GM18868 (cell line): ENCODE data around the gene SLC30A10.
A peak's percentile ranks its signal among the peaks of the same experiment; 100 is the strongest.
"Not testable (repeated sequence)": the region's sequence is repeated elsewhere in the genome, so short reads cannot be mapped to it uniquely, and the experiment has no call there.

Experiments used
- ATAC-seq: cut with Tn5 transposase; IDR thresholded peaks from one replicate; pipeline ENCODE4 v1.9.1; 2021; ENCODE audit warnings: mild to moderate bottlenecking, moderate library complexity; ENCODE audit not compliant: unreplicated experiment

Gene SLC30A10

DNA sequence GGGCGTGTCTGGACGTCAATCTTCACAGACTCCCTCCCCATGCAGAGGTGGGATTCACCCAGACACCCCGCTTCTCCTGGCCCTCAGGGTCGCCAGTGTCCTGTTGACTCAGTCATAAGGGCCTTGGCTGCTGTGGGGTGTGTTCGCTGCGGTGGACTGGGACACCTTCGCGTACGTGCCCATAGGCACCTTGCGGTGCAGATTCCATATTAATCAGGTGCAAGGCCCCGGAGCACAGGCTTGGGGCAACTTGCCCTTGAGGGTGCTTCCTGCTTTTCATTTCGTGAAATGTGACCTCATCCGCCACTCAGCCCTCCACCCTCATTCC lies 398 bp upstream of the SLC30A10 start:
- ATAC-seq: no peak

DNA sequence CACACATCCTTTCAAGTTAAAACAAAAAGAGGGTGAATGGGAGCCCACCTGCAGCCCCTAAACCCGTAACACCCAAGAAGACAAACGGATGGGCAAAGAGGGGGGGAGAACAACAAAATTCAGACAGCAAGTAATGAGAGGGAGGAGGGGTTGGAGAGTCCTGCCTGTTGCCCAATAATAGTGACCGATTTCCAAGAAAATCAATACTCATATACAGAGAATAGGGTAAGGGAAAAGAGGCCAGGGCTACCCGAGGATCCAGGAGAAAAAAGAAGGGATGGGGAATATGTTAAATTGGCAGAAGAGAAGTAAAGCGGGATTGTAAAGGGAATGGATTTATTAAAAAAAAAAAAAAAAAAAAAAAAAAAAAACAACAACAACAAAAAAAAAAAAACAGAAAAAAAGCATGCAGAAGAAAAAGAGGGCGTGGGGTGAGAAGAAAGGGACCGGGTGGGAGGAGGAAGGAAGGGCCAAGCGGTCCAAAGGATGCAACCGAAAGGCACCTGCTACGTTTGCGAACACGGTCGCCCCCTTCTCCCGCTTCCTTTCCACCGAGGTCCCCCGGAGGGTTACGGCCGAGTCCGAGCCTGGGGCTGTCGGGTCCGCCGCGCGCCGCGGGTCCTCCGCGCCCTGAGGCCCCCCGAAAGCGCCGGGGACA lies 930 bp downstream of the SLC30A10 start:
- ATAC-seq: peak; percentile 20

DNA sequence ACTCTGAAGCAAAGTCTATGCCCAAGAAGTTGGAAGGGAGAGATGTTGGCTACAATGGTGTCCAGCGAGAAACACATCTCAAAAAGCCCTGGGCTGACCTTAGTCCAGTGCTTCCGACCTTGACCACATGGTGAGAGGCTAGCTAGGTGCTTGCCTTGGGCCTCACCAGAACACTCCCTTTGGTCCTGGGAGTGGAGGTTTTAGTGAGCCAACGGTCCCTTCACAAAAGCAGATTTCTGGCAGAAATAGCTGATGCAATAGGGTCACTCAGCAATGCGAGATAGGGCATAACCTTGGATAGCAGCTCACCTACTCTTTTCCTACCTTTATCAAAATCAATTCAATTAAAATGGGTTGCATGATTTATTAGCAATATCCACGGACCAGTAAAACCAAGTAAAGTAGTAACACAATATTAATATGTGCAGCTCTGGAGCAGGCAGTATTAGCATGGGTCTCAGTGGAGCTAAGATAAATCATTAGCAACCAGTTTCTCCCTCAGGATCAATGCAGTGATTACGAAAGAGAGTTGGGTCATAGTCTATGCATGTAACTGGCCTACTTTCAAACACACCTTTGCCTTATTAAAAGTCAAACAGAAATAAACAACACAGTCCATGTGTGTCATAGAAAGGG lies 1.9 kb downstream of the SLC30A10 start:
- no peak for ATAC-seq

DNA sequence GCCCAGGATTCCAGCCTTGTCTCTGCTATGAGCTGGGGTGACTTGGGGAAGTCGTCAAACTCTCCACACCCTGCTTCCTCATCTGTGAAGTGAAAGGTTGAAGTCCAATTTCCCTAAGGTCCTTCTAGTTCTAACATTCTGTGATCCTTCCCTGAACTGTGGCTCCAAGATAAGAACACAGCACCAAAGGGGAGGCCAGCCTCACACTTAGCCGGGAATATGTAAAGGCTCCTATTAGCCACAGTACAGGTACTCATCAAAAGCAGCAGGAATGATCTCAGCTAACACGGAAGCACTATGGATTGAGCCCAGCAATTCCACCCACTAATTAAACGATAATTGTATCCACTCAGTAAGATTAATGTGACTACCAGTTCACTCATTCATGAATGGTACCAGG lies 4.0 kb downstream of the SLC30A10 start:
- no peak for ATAC-seq

DNA sequence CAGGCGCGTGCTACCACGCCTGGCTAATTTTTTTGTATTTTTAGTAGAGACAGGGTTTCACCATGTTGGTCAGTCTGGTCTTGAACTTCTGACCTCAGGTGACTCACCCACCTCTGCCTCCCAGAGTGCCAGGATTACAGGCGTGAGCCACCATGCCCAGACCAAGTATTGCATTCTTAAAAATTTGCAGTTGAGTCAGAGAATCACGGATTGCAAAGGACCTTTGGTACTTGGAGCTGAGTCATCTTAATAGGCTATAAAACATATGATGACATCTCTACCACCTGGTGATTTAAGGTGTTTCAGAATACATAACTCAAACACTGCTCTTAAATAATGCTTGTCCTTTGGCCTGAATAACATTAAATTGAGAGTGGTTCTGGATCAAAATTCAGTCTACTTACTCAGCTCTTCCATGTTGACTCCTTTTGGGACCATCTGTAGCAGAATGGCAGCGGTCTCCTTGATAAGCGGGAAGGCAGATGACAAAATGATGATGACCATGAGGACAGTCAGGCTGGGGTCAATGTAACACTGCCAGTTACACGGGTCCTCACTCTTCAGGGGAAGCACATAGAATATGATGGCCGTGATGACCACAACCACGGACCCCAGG lies 10.4 kb downstream of the SLC30A10 start:
- no peak for ATAC-seq

DNA sequence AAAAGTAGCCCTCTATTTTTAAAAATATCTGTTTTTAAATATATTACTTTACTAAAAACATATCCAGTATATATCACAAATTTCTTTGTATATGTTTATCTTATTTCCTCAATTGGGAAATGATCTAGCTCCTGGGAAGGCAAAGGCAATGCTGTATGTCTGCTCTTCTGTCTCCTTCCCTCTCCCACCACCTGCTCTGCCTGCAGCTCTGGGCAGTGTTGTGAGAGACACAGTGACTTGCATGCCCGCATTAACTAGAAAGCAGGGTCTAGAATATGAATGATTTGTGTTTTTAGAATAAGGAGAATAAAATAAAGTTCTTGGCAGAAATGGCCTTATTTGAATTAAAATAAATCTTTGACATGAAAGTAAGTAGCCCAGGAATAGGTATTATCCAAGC lies 11.1 kb downstream of the SLC30A10 start:
- no peak for ATAC-seq

DNA sequence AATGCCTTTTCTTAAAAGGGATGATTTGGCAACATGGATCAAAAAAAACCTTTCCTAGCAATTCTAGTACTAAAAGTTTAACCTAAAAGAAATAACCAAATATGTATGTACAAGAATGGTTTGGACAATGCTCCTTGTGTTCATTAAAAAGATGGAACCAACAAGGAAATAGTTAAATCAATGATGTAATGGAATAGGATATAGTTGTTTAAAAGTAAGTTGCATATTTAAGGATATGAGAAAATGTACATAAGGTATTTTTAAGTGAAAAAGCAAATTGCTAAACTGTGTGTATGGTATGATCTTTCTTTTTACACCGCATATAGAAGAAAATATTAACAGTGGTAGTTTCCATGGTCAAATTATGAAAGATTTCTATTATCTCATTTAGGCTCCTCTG lies 12.1 kb downstream of the SLC30A10 start:
- ATAC-seq: no peak

DNA sequence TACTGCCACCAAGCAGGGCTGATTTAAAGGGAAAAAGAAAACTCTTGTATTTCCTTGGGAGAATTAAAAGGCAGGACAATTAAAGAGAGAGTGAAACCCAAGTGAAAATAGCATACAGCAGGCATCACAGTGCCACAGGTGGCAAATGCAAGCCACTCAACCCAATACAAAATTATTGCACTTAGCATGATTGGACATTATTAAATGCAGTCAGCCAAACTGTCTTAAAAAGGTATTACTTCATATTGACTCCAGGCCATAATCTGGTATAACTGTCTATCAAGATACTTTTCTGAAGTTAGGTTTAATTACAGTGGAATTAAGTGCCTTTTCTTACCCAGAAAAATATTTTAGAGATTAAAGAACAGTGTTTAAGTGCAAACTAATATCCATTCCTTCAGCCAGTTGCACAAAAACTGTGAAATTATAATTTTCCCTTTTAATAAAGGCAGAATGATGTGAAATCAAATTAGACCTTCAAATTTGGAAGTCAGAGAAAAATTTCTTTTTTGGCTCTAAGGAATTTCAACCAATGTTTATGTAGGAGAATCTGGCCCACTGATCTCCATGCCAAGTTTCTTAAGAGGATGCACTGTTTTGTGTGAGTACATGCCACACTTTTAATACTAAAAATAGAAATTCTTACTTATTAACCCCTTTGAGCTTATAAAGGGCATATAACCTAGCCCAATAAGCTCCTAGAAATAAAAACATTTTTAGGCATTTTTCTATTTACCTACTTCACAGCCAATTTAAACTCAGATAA lies 15.2 kb downstream of the SLC30A10 start:
- ATAC-seq: no peak

DNA sequence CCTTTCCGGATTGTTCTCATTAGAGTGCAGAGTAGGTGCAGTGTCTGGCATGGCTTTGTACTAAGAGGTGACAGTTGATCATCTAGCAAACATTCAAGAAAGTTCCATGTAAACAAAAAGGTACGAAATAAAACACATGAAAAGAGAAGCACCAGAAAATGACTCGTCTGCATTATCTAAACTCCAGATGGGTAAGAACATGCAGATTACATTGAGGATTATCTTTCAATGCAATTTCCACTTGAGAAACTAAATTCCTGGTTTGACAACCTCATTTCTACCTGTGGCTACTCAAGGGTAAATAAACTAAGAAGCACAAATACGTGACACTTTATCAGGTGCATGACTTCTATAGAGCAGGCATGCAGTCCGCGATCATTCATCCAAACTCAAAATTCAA lies 17.6 kb downstream of the SLC30A10 start:
- no peak for ATAC-seq

DNA sequence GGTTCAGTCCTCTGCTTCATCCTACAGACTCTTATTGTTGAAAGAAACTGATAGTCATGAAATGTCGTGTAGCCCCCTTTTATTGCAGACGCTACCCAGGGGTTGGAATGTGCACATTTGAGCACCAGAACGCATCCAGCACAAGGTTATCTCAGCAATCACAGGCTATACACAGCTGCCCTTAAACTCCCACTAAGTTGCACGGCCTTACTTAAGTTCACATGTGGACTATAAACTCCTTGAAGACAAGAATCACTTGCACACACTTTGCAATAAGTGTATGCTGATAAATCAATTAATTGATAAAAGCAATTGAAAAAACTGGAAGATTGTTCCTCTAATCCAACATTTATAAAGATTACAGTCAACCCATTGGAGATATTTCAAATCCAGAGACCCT lies 18.9 kb downstream of the SLC30A10 start:
- ATAC-seq: no peak

DNA sequence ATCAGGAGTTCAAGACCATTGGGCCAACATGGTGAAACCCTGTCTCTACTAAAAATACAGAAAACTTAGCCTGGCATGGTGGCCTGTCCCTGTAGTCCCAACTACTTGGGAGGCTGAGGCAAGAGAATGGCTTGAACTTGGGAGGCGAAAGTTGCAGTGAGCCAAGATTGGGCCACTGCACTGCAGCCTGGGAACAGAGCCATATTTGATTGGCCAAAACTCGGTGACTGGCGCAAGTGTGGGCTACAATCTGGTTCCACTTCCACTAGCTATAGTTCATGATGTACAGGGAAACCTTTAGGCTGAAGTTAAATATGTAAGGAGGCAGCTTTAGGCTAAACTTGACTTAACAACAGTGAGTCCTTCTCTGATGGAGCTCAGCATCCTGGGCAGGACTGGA lies 20.2 kb downstream of the SLC30A10 start:
- no peak for ATAC-seq

DNA sequence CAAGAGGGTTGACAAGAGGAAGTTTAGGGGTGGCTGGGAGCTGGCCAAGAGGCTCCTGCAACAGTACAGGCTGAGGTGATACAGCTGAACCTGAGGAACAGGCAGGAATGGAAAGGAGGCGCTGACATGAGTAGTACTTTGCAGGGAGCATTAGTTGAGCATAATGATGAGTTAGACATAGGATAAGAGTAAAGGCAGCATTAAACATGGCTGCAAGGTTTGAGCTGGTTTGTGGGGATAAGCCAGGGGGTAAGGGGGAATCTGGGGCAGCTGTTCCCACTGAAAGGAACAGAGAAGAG lies 20.6 kb downstream of the SLC30A10 start:
- ATAC-seq: no peak

DNA sequence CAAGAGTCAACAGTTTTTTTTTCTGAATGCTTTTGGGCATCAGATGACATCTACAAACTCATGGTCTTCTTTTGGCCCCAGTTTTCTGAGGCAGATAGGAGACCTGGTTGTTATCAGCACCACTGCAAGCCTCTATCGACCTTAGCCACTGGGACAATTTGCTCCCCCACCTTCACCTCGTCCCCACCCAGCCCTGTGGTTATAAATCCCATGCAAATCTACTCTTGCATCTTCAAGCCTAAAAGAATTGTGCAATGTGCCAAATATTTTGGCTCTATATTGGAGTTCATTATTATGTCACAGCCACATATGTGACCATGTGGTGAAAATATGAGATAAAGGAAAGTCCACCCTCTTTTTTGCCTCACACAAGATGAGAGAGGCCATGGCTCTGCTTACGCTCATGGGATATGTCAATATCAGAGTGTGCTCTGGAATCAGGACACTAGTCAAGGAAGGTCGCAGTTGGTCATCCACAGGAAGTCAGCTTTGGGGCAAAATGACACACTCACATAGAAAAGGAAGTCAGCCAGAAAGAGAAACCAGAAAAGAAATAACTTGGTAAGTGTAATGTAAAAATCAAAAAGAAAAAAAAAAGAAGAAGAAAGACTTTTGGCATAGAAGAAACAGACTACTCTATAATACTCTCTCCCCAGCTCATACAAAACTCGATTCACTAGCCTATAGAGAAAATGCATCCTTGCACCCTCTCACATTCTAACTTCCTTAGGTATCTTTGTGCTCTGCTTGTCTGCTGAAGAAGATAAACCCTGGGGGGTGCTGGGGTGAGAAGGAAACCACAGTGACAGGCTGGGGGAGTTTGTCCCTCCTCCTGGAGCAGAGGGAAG lies 21.2 kb downstream of the SLC30A10 start:
- no peak for ATAC-seq

DNA sequence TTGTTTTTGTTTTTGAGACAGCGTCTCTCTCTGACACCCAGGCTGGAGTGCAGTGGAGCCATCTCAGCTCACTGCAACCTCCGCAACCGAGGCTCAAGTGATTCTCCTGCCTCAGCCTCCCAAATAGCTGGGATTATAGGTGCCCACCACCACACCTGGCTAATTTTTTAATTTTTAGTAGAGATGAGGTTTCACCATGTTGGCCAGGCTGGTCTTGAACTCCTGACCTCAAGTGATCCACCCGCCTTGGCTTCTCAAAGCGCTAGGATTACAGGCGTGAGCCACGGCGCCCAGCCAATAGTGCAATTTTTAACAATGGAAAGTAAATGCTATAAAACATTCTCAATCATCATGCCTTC lies 21.8 kb downstream of the SLC30A10 start:
- ATAC-seq: not testable (repeated sequence)

DNA sequence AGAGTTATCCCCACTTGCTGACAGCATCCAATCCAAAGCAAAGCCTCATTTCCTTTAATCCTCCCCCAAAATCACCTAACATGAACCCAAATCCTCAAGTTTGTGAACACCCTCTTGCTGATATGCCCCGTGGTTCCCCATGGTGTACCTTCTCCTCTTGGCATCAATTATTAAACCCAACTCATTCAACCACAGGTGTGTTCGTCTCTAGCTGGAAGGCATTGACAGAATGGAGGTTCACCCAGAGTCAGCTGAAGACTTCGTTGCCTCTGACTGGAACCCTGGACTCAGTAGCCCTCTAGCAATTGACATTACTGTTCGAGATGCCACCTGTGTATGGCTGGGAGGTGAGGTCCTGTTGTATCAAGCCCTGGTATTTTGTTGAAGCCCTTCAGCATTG lies 22.8 kb downstream of the SLC30A10 start:
- no peak for ATAC-seq

DNA sequence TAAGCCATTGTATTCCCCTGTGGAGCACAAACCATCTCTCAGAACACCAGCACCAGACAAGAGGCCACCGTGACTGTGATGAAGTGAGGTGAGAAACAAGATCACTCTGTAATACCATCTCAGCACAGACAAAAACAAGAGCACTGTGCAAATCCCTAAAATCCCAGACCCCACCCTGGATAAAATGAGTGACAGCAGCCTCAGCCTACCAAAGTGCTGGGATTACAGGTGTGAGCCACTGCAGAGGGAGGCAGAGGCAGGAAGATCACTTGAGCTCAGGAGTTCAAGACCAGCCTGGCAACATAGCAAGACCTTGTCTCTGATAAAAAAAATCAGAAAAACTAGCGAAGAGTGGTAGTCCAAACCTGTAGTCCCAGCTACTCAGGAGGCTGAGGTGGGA lies 23.4 kb downstream of the SLC30A10 start:
- ATAC-seq: no peak

DNA sequence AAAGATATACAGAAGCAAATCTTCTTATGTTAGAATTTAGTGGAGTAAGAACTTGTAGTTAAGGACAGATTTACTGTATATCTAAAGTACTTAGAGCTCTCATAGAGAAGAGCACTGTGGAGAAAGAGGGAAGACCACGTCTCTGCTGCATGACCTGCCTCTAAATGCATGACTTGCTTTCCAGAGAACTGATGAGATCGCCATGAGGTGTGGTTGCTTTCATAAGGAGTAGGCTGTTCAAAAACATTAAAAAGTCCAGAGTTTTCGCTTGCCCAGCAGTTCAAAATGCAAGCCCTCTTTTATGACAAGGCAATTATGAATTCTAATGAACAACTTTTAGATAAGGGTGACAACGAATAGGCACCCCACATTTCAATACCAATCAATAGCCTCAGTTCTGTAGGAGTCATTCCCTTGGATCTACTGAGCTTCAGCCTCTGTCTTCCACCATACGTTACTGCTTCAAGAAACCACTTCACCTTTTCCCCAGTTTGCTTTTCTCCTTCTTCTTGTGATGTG lies 24.9 kb downstream of the SLC30A10 start:
- no peak for ATAC-seq

DNA sequence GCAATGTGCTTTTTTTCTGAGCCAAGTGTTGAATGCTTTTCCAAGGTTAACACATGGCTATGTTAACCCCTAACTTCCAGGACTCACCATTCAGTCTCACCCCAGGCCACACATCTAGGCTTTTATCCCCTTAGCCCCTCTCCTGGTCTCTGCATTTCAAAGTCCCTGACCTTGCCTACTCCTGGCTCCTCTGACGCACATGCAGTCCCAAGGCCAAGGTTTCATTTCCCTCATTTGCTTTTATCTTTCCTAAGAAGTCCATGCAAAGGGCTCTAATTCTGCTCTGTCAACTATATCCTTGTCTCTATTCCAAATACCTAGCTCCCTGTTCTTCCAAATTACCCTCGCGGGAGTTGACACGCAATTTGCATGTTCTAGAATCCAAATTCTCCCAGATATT lies 25.4 kb downstream of the SLC30A10 start:
- ATAC-seq: no peak

DNA sequence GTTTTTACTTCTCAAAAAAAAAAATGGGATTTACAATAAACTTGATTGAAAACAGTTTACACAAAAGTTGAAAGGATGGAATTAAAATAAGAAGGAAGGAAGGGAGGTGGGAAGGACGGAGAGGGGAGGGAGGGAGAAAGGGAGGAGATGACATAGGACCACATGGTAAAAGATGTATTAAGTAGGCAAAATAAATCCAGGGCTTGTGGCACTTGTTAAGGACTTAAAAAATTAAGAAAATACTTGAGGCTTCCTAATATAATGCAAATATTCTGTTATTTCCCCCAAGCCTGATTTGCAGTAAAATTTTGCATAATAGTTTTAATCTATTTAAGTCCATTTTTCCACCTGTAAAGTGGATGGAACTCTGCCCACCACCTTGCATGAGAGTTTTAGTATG lies 27.5 kb downstream of the SLC30A10 start:
- no peak for ATAC-seq

DNA sequence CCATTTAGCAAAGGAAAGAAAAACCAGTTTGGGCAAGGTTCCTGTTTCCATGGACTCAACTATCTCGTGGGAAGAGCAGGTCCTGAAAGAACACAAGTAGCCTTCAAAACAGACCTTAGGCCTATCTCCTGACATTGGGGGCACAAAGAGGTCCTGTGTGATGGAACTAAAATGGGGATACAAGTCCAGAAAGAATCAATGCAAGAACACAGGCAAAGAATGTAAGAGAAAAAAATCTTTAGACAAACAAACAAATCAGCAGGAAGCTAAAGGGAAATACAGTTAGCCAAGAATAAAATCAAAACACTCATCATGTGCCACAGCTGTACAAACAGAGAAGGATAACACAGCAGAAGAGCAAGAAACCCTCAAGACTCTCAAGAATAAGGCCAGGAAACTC lies 28.2 kb downstream of the SLC30A10 start:
- no peak for ATAC-seq

DNA sequence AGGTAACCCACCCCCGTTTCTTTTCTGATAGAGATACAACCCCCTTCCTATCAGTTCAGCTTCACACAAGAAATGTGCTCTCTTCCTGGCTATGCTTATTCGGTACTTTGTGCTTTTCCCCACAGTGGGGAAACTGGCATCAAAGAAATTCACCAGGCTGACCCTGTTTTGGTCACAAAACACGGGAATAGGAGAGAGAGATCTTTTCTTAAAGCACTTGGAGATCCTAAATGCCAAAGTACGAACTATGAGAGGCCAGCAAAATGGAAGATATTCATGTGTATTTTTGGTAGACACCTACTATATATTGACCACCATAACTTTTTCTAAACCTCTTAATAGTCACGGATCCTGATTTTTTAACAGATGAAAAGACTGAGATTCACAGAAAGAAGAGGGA lies 30.0 kb downstream of the SLC30A10 start:
- ATAC-seq: no peak
